Mammary epithelial cell (primary cell): ENCODE results near the gene KCNMA1.

Source experiments
- CTCF ChIP-seq, 2 donors: IDR thresholded peaks in 1 of 2; conservative IDR thresholded peaks in 1 of 2; 2 replicates each; pipeline ENCODE4 v1.5.1; 2011 to 2012; ENCODE audit warnings: inconsistent platforms in 2 of 2, low read length in 2 of 2, mild to moderate bottlenecking in 2 of 2, control low read depth in 1 of 2, low read depth in 1 of 2; ENCODE audit not compliant: insufficient read depth in 1 of 2; ENCODE audit errors: extremely low read depth in 1 of 2
- EZH2 ChIP-seq: IDR thresholded peaks from 2 replicates; pipeline ENCODE4 v1.6.1; 2012; ENCODE audit warnings: low read length, inconsistent platforms, borderline replicate concordance

GRCh38 chr10:77007834-77008233, 629.8 kb downstream of the KCNMA1 start:
- TF ChIP-seq CTCF (conservative IDR thresholded peaks at IDR 0.05 in 1 of 2, IDR thresholded peaks at IDR 0.05 in 1 of 2; ENCODE audit: extremely low read depth in 1 of 2, insufficient read depth in 1 of 2, low read depth in 1 of 2, low read length in 2 of 2) (no peak), EZH2 (no peak)
